ENCODE results near the gene MIF4GD. TPM values are rescaled to one million over a fixed set of nuclear protein-coding genes. Genes with fewer than 3 reads are reported as not detected.

MIF4GD gene
- total and polyA plus RNA-seq, 10 of the 15 experiments (the other 5 are each of a cell fraction or from before 2014, with no cell fraction given) = 22.8 to 96.2 (median 60.1) TPM

- TF ChIP-seq CEBPZ (IDR thresholded peaks at IDR 0.05; ENCODE audit: low read depth, low read length) (no peak), SMAD5 (IDR thresholded peaks at IDR 0.05; ENCODE audit: low read depth) (no peak), RUNX3 (IDR thresholded peaks at IDR 0.05; ENCODE audit: low read length) (no peak), ZBTB40 (IDR thresholded peaks at IDR 0.05; ENCODE audit: borderline replicate concordance) (no peak), ASH2L (IDR thresholded peaks at IDR 0.05; ENCODE audit: borderline replicate concordance, low read depth) (no peak), CBX5 (IDR thresholded peaks at IDR 0.05; ENCODE audit: low read depth) (no peak)
These were observed 3.4 kb downstream of the MIF4GD start (continued) for GRCh38 chr17:75267411-75268232.
